ENCODE measurements around the gene MIER2.

The MIER2 gene

DNA sequence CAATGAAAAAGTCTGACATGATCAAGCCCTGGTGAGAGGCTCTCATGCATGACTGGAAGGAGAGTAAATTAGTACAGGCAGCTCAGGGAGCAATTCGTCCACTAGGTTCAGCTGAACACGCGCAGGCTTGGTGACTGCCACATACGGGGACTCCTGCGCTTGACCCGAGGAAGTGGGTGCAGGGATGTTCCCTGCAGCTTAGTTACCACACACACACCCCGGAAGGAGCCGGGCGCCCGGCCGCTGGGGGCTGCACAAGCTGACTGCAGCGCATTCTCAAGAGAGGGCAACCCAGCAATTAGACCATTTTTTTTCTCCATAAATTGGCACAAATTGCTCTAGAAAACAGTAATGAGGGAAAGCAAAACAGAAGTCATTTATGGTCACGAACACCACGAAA is 23.0 kb upstream of the MIER2 start:
- DNase-seq (ENCODE audit: low spot score) = no peak
- TF ChIP-seq CTCF (IDR thresholded peaks at IDR 0.05; ENCODE audit: borderline replicate concordance, control extremely low read depth, extremely low read depth, insufficient read depth, missing control alignments) = no peak
- in situ Hi-C loops (cut with MboI; ENCODE audit: low sequenced_read_pairs, unreplicated experiment) = no loop called here

DNA sequence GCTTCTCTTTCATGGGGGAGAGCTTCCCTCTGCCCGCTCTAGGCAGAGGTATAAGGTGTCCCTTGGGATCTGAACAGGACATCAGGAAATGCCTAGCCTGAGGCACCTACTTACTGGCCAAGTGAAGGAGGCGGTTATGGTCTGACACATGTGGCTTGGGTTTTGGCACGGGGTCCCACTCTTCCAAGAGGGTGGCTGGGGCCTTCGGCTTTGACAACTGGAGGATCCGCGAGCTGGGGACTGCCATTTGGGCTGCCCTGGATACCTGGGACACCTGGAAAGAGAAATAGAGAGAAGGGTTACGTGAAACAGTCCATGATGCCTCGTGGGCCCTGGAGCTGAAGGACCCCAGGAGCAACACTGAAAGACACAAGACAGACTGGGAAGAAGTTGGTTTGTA is 22.4 kb upstream of the MIER2 start:
- no peak for DNase-seq (ENCODE audit: low spot score)
- in situ Hi-C loops (cut with MboI; ENCODE audit: low sequenced_read_pairs, unreplicated experiment) = no loop called here
- no peak for TF ChIP-seq CTCF (IDR thresholded peaks at IDR 0.05; ENCODE audit: borderline replicate concordance, control extremely low read depth, extremely low read depth, insufficient read depth, missing control alignments)

DNA sequence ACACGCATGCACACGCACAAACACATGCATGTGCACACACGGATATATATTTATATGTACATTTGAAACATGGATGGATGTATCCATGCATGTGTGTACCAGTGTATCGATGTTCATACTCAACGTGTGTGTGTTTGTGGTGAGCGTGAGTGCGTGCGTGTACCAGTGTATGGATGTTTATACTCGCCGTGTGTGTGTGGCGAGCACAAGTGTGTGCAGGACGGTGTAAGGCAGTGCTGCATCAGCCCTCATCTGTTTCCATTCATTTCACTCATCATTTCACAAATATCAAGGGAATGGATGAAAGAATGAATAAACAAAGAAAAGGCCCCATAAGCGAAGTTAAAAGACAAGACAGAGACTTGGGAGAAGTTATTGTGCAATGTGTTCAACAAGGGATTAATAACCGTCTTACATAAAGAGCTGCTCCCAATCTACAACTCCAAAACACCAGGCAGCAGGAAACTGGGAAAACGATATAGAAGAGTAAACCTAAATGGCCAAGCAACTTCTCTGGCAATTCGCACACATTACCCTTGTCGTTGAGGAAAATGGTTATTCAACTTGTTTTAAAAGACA is 21.7 kb upstream of the MIER2 start:
- no peak for DNase-seq (ENCODE audit: low spot score)
- TF ChIP-seq CTCF (IDR thresholded peaks at IDR 0.05; ENCODE audit: borderline replicate concordance, control extremely low read depth, extremely low read depth, insufficient read depth, missing control alignments) = no peak
- in situ Hi-C loops (cut with MboI; ENCODE audit: low sequenced_read_pairs, unreplicated experiment) = no loop called here

DNA sequence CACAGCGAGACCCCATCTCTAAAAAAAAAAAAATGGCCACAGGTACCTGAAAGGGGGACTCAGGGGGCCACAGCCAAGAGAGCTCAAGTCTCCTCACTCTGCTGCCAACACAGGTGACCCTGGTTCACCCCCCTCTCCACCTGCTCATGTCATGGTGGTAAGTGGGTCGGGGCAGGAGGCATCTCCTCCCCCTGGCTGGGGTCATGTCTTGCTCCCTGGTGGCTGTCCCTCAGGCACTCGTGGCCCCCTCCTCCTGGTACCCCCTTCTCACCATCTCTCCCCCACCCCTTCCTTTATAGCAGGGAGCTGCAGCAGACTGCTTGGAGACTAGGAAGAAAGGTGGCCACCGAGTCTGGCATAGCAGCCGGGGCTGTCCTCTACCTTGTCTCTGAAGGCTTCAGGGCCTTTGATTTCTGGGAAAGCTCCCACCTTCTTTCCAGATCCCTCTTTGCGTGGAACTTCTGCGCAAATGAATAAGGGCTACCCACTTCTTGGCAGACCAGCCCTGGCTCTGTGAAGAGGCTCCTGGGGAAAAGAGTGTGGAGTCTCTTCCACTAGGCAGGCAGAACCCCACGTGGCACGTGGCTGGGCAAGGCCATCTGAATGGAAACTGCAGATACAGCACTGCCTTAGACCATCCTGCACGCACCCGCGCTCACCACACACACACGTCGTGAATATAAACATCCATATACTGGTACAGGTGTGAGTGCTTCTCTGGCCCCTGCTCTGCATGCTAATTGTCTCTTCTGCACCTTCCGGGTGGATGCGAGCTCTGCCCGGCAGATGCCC is 20.1 kb upstream of the MIER2 start:
- in situ Hi-C loops (cut with MboI; ENCODE audit: low sequenced_read_pairs, unreplicated experiment) = no loop called here
- no peak for DNase-seq (ENCODE audit: low spot score)

GRCh38 chr19:362683-363082 is 18.1 kb upstream of the MIER2 start:
- no peak for DNase-seq (ENCODE audit: low spot score)
- in situ Hi-C loops (cut with MboI; ENCODE audit: low sequenced_read_pairs, unreplicated experiment) = no loop called here

More for the DNA sequence above, 20.1 kb upstream of the MIER2 start:
- TF ChIP-seq CTCF (IDR thresholded peaks at IDR 0.05; ENCODE audit: borderline replicate concordance, control extremely low read depth, extremely low read depth, insufficient read depth, missing control alignments) = no peak

DNA sequence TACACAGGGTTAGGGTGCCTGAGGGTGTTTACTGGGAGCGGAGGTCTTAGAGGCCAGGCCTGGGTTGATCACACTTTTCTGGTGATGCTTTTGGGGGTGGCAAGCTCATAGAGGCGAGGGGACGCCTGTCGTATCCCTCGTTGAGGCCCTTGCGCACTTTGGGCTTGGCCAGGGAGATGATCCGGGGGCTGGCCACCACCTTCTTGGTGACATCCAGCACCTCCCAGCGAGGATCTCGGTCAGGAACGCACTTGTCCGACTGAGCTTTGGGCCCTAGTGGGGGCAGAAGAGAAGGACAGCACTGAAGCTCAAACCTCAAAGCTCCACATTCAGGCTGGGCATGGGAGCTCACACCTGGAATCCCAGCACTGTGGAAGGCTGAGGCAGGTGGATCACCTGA is 17.6 kb upstream of the MIER2 start:
- DNase-seq (ENCODE audit: low spot score) = no peak
- in situ Hi-C loops (cut with MboI; ENCODE audit: low sequenced_read_pairs, unreplicated experiment) = no loop called here
- TF ChIP-seq CTCF (IDR thresholded peaks at IDR 0.05; ENCODE audit: borderline replicate concordance, control extremely low read depth, extremely low read depth, insufficient read depth, missing control alignments) = no peak

More at GRCh38 chr19:362683-363082, 18.1 kb upstream of the MIER2 start:
- TF ChIP-seq CTCF (IDR thresholded peaks at IDR 0.05; ENCODE audit: borderline replicate concordance, control extremely low read depth, extremely low read depth, insufficient read depth, missing control alignments) = no peak
